GM12801 (cell line): ENCODE measurements around the gene FSD1.

Experiments used
- TF ChIP-seq, protein P1 (sequence below): IDR thresholded peaks from one replicate; pipeline ENCODE4 v1.5.1; 2011; ENCODE audit warnings: control low read depth; ENCODE audit not compliant: insufficient read length; ENCODE audit errors: extremely low read depth

Gene FSD1

GRCh38 chr19:4324228-4324627 is 19.8 kb downstream of the FSD1 start:
- TF ChIP-seq, protein P1, sequence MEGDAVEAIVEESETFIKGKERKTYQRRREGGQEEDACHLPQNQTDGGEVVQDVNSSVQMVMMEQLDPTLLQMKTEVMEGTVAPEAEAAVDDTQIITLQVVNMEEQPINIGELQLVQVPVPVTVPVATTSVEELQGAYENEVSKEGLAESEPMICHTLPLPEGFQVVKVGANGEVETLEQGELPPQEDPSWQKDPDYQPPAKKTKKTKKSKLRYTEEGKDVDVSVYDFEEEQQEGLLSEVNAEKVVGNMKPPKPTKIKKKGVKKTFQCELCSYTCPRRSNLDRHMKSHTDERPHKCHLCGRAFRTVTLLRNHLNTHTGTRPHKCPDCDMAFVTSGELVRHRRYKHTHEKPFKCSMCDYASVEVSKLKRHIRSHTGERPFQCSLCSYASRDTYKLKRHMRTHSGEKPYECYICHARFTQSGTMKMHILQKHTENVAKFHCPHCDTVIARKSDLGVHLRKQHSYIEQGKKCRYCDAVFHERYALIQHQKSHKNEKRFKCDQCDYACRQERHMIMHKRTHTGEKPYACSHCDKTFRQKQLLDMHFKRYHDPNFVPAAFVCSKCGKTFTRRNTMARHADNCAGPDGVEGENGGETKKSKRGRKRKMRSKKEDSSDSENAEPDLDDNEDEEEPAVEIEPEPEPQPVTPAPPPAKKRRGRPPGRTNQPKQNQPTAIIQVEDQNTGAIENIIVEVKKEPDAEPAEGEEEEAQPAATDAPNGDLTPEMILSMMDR = no peak

- TF ChIP-seq, protein P1 = no peak
These were observed 21.9 kb downstream of the FSD1 start for GRCh38 chr19:4326215-4326836.

- TF ChIP-seq, protein P1 = no peak
These were observed 22.4 kb downstream of the FSD1 start for GRCh38 chr19:4326837-4327251.

- TF ChIP-seq, protein P1 = no peak
These were observed 23.0 kb downstream of the FSD1 start for GRCh38 chr19:4327252-4327876.

DNA sequence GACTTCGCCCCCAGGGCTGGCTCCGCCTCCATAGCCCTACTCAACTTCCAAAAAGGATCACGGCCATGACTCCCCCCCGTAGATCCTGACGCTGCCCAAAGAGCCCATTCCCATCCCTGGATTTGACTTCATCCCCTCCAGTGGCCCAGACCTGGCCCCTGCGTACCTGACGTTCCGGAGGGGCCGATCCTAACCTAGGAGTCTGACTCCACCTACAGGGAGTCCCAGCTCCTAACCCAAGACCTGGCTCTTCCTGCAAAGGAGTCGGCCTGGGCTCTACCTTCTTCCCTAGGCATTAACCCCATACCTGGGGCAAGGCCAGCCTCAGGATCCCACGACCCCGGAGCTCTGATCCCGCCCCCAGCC is 23.5 kb downstream of the FSD1 start:
- TF ChIP-seq, protein P1 = no peak

GRCh38 chr19:4328243-4328990 is 24.0 kb downstream of the FSD1 start:
- TF ChIP-seq, protein P1 = no peak

DNA sequence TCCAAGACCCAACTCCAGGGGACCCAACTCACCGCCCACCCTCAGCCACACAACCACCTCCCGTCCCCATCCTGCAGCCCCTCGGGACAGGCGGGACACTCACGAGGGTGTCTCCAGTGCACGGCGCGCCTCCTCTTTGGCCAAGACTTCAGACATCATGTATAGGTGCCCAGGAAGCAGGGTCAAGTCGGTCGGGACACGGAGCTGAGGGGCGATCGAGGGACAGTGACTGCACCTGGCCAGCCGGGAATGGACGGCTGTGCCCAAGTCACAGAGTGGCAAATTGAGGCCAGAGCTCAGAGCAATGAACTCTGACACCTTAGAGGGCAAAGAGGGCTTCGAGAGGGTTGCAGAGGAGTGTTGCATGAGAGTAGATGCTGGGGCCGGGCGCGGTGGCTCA is 25.5 kb downstream of the FSD1 start:
- TF ChIP-seq, protein P1 = no peak
